ENCODE data around the gene PHACTR1.

DNA sequence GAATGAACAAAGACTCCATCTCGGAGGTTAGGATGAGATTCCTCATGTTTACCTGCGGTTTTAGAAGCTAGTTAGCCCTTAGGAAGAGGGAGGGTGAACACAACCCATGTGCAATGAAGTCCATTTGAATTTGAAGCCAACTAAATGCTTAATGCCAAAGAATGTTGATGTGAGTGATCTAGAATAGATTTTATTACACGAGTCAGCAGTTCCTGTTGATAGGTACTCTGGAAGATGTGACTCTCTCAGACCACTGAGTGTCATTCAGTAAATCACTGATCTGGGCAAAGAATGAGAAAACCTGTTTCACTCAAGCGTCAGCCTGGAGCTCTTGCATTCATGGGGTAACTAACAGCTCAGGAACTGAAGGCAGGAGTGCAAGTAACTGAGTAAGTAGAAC, 505.5 kb downstream of the PHACTR1 start:
- TF ChIP-seq, protein P1, sequence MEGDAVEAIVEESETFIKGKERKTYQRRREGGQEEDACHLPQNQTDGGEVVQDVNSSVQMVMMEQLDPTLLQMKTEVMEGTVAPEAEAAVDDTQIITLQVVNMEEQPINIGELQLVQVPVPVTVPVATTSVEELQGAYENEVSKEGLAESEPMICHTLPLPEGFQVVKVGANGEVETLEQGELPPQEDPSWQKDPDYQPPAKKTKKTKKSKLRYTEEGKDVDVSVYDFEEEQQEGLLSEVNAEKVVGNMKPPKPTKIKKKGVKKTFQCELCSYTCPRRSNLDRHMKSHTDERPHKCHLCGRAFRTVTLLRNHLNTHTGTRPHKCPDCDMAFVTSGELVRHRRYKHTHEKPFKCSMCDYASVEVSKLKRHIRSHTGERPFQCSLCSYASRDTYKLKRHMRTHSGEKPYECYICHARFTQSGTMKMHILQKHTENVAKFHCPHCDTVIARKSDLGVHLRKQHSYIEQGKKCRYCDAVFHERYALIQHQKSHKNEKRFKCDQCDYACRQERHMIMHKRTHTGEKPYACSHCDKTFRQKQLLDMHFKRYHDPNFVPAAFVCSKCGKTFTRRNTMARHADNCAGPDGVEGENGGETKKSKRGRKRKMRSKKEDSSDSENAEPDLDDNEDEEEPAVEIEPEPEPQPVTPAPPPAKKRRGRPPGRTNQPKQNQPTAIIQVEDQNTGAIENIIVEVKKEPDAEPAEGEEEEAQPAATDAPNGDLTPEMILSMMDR (IDR thresholded peaks at IDR 0.05), result no peak
- TF ChIP-seq POLR2A (IDR thresholded peaks at IDR 0.05), result no peak

Measured in testis (tissue), 2 donors.